Ureter (tissue), 1 donor: ENCODE results near the gene VEGFD. TPM values are rescaled to one million over a fixed set of nuclear protein-coding genes. Genes with fewer than 3 reads are reported as not detected.

Source experiments
- DNase-seq: peaks from one replicate; pipeline ENCODE4 v3.0.0-alpha.2; 2020; ENCODE audit warnings: low spot score
- total RNA-seq: library from RNA; stranded (reverse); gene quantifications from one replicate; pipeline ENCODE4 v1.2.4, GENCODE V29; 2023
- donor health status: DM: yes; HTN: yes; CAD: no.

VEGFD gene
- total RNA-seq, 1 donor from 2014 or later, result 4.1 TPM

DNA sequence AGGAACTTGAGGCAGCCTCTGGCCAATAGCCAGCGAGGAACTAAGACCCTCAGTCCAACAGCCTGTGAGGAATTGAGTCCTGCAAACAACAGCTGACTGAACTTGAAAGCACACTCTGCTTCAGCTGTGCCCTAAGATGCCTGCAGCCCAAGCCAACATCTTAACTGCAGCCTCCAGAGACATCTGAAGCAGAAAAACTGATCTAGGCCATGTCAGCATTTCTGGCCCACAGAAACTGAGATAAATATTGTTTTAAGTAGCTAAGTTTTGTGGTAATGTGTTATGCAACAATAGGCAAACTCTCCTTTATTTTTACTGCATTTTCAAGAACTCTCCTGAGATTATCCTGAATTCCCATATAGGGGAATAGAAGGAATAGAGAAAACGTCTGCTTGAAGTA lies 24.5 kb downstream of the VEGFD start:
- DNase-seq, result no peak

DNA sequence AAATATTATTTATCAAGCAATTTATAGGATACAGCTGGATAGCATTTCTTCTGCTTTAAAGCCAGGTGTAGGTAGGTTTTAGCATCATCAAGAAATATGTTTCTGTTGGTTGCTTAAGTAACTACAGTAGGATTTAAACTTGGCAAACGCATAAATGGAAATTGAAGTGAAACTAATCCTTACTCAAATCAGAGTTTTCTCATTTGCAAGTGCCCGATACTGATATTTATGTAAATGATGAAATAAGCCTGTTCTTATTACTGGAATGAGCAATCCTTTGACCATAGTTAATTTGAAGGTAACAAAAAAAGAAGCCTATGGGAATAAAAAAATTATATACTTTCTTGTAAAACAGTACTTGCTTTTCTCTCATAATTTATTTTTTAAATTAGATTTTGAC lies 25.7 kb downstream of the VEGFD start:
- no peak for DNase-seq

DNA sequence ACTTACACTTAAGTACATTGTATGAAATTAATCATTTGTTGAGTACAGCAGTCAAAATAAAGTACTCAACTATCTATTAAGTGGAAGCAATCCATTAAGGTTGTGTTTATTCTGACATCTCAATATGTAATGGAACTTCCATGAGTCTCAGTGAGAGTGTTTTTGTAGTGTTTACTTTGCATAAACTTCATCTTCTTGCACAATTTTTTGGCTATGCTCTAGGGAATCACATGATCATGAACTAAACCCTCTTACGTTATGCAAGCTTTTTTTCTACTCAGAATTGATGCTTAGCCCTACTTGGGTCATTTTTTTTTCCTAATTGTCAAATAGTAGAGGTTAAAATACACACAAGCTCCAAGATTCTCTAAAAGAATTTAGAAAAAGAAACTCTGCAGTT lies 27.8 kb downstream of the VEGFD start:
- no peak for DNase-seq

DNA sequence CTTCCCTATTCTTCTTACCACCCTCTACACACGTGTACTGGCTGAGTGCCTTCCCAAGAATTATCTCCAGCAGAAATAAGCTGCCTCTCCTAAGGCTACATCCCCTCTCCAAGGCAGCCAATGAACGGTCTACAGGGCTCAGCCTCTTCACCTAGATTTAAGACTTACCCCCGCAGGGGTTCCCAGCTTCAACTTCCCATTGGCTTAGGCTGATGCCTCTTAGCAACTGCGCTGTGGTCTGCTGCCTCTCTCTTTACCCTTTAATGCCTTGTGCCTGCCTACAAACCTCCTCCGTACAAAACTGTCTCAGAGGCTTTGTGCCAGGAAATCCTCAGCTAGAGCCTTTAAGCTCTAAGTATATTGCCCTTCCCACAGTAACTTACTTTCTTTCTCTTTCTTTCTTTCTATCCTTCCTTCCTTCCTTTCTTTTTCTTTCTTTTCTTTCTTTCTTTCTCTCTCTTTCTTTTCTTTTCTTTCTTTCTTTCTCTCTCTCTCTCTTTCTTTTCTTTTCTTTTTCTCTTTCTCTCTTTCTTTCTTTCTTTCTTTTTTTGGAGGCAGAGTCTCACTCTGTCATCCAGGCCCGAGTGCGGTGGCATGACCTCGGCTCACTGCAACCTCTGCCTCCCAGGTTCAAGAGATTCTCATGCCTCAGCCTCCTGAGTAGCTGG lies 33.8 kb downstream of the VEGFD start:
- DNase-seq, result no peak

DNA sequence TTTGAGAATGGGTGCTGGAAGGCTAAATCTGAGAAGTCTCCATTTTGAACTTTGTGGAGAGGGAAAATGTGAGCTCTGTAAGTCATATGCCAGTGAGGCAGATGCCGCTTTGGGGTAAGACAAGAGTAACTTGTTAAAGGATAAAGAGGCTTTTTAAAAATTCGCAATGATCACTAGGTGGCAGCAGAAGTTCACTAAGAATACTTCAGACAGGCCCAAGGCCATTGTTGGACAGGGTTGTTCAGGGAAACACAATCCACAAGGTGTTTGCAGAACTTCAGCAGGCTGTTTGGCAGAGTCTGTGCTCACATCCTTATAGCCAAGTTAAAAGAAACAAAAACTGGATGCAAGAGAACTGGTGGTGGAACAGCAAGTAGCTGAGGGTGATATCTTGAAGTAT lies 35.2 kb downstream of the VEGFD start:
- DNase-seq, result peak; percentile 46

DNA sequence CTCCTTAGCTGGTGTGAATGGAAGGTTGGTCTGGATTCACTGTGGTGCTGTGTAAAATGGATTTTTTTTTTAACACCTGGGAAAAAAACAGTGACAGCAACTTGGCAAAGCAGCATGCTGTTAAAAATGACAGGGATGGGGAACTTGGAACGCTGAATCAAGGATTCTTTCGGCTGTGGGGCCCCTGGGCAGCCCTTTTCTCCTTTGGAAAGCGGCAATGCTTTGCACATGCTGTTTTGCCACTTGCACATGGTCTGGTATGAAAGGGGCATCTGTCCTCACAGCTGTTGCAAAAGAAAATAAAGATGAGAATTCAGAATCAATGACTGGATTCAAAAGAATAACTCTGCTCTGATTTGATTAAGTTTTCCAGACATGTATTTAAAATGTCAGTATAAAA lies 38.2 kb downstream of the VEGFD start:
- no peak for DNase-seq

DNA sequence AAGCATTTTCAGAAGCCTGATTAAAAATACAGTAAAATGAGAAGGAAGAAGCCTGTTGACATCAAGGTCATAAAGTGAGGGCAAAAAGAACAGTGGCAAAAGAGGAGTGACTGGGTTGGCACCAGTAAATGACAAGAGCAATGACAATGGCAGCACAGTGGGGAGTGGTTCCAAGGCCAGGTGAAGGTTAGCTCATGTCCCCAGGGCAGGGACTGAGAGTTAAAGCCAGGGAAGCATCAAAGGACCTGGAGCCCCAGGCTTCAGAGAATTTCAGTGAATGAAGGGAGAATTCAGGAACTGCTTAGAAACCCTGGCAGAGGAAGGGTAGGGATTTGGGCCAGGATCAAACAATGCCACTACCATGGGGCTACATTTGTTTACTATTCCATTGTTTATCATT lies 40.1 kb downstream of the VEGFD start:
- no peak for DNase-seq

DNA sequence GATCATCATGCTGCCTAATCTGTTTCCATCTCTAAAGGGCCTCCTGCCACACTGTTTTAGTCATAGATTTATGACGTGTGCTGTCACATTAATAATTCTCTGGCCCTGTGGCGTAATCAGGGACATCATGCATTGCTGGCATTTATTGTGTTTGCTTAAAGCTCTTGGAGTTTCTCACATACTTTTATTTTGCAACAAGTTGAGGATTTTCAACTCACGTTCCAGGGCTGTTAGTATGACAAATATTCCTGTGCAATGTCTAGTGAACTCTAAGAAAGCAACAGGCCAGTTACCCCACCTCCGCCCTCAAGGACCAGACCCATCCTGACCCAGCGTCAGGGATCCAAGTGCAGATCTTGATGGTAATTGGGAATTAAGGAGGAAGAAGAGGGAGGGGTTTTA lies 41.1 kb downstream of the VEGFD start:
- no peak for DNase-seq

DNA sequence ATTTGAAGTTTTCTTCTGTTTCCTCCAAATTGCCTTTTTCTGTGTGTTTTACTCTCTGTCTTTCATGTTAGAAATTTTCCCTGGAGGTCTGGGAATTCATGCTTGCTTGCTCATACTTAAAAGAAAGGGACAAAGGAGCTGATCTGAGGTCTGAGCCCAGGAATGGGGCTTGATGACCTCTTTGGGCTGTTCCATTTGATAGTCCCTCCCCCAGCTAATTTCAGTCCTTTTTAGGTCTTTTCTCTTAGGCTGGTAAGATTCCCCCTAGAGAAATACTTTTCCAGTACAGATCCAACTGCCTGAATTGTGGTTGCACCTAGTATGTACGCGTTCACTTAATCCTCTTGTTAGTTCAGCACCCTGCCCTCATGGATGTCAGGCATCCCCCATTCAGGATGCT lies 43.3 kb downstream of the VEGFD start:
- no peak for DNase-seq

DNA sequence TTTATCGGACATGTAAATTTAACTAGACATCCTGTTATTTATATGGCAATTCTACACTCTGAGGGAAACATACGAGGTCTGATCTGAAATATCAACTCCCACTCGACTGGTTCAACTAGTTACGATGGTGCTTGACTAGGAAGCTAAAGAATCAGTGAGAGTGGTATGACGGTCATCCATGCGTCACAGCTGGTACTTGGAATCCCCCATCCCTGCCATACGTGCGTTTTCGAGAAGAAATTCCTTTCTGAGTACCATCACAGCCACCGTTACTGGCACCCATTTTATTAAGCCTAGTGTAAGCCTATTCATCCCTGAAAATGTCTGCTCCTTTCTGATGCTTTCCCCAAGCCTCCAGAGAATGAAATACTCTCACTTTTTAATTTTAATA lies 48.2 kb downstream of the VEGFD start:
- DNase-seq, result no peak

DNA sequence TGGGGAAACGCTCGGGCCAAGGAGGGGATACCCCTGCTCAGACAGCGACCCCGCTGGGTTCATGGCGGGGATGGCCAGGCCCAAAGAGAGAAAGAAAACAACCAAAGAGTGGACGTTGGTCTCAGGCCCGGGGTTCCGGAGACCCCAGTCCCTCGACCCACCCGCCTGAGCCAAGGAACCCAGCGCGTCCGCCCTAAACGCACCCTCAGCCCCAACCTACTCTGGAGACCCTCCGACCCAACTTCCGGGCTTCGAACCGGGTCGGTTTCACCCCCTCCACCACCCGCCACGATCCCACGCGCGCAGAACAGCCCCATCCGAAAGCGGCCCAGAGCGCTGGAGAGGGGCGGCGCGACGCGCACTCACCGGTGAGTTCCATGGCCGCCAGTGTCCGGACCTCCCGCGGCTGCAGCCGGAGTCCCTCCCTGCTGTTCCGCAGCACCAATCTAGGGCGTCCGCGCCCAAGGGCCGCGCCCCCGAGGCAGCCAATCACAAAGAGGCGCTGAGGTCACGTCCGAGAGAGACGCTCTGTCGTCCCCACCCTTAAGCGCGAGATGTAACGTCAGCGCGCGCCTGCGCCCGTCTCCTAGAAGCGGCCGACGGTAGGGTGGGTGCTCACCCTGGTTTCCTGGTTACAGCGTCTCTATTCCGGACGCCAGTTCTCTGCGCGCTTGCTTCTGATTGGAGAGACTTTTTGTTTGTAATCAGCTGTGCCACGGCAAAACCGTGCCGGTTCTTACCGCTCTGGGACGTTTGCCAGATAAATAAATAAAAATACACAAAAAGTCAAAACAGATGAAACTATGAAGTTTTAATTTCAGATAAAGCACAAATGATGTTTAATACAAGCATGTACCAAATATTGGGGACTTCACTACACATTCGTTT lies 48.8 kb downstream of the VEGFD start, which contains the start of gene PIGA:
TSS of gene PIGA (minus strand) at position 389 of the 888 bp plus-strand sequence. CDS start 3,593 bp downstream, outside the sequence.
- peak; percentile 95 for DNase-seq

DNA sequence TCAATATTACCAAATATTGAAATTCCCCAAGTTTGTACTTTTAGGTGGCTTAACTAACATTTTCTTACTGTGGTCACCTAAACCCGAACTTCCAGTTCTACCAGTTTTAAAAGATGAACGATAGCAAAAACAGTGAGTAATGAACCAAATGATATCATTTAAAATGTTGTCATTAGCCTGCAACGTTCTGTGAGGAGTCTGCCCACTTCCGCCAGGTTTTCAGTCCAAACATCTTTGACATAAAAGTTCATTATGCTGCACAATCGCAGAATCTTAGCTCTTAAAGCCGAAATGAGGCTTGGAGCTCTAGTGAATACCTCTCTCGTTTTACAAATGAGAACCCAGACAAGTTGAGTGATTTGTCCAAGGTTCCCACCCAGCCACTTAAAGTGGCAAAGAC lies 49.7 kb downstream of the VEGFD start:
- no peak for DNase-seq

DNA sequence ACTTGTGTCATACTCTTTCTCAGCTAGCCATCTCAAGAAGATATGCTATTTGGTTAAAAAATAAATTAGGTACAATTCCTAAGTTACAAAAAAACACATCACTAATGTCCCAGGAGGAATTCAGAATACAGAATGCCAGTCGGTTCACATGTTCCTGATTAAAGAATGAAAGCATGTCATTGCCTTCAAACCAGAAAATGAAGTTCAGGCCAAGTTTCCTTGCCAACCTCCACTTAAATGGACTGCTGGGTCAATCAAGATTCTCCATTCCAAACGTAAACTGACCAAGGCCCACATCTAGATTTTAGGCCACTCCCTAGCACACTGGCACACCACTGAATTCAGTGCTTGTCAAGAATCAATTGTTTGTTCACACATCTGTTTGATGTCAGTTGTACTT lies 55.4 kb downstream of the VEGFD start:
- DNase-seq, result no peak

DNA sequence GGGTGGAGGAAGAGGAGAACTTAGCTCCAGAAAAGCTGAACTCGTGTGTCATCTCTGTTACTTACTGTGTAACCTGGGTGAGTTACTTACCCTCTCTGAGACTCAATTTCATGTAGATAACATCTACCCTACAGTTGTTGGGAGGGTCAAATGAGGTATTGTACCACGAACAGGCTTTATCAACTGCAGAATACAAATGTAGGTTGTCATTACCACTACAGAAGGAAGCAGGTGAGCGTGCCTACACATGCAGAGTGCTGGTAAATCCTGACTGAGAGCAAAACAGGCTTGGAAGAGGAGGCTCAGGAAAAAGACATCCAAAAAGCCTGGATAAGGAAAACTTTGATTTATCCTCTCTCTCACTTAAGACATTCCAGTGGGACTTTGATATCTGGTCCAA lies 56.1 kb downstream of the VEGFD start:
- no peak for DNase-seq

DNA sequence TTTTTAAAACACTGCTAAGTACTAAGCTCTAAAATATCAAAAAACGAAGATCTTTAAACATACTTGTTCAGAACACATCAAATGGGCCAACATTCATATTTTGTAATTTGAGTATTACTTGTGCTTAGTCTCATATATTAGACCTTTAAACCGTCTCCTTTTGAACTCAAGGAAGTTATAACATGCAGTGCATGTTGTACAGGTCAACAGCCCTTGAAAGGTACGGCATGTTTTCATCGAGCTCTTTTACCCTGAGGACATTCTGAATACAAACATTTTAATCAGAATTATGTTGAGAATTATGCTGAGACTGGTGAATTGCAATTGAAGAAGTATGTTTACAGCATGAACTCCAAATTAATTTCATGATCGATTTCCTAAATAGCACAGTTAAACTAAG lies 61.7 kb downstream of the VEGFD start:
- DNase-seq, result no peak

DNA sequence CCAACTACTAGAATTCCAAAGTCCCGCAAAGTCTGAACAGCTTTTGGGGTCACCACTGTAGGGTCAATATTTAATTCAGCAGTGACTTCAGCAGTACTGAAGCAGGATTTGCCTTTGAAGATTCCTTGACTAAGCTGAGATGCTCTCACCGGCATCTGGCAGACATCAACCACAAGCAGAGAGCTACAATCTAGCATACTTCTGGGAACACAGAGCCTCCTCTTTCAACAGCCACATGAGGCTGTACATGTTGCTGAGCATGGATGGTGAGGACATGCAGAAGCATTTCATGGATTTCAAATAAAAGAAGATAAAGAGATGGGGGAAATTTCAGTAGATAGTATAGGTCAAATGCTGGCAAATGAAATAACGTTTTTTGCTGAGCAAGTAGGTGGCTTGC lies 62.1 kb downstream of the VEGFD start:
- no peak for DNase-seq

DNA sequence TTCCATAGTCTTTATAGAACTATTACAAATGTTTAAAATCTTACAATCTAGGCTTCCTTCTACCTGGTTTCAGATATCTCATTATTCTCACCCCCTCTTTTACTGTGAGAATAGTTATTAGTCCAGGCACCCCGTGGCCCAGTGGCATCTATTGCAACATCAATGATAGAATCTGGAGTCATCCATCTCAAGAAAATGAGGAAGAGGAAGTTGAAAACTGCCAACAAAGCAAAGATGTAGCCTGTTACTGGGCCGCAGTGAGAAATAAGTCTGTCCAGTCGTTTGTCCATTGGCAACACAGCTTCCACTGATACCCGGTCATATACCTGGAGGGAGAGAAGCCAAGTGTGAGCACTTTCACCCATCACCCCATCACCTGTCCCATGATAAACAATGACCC lies 62.8 kb downstream of the VEGFD start:
- DNase-seq, result no peak

DNA sequence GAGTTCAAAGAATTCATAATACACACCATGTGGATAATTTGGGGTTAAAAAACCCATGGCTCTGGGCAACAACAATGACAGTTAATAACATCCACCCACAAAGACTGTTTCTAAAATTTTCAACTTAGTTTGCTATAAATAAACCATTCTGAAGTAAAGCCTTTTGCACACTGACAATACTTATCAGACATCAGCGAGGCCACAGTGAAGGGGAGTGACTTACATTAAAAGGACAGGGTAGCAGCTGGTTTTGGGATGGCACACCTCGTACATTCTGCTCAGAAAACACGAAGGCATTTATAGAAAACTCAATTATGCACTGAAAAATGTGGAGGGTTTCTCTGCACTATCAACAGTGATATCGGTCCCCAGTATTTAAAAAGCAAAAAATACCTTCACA lies 63.9 kb downstream of the VEGFD start:
- DNase-seq, result no peak

DNA sequence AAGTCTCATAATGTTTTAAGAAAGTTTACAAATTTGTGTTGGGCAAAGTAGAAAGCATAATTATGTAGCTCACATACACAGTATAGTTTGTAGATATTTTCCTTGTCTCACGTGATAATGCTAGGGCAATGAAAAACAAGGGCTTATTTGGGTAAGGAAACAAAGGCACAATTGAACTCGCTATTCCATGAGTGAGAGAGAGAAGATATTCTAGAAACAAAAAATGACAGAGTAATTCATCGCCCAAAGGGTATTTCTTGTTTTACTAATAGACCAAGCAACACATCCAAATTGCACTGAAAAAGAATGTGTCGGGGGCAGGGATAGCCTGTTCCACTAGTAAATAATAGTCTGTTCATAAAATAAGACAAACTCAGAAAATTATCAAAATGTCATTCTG lies 65.1 kb downstream of the VEGFD start:
- no peak for DNase-seq

DNA sequence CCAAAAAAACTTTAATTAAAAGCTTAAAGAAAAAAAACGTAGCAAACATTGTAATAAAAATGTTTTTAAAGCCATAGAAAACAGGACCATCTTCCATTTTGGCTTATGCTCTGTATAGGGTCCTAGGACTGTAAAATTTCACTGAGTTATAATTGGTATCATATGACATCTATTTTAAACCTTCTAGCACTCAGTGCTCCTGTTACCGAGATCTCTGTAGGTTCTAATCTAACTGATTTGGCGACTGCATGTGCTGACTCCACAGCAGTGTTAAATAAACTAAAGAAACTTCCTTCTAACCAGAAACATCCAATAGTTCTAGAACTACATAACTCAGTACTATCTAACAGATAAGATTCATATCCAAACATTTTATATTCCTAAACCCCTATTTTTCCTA lies 68.7 kb downstream of the VEGFD start, which contains the start of gene ASB11:
TSS of gene ASB11 (minus strand) at position 132 of the 400 bp plus-strand sequence. CDS start at position 97, 35 bp downstream.
- no peak for DNase-seq

DNA sequence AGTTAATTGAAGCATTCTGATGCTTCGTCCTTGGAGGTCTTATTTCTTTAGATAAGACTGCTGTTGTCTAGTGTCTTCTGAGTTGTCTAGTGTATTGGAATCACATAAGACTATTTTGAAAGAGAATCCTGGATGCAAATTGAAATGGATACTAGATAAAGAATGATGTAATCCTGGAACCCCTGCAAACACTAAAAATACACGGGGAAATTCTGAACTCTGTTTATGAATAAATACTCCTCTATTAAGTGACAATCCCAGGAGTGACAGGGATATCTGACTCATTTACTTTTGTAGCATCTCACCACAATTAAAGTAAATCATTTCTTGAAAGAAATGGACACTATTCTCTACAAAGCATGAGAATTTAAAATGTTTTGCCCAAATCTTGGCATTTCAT lies 69.7 kb downstream of the VEGFD start:
- no peak for DNase-seq

DNA sequence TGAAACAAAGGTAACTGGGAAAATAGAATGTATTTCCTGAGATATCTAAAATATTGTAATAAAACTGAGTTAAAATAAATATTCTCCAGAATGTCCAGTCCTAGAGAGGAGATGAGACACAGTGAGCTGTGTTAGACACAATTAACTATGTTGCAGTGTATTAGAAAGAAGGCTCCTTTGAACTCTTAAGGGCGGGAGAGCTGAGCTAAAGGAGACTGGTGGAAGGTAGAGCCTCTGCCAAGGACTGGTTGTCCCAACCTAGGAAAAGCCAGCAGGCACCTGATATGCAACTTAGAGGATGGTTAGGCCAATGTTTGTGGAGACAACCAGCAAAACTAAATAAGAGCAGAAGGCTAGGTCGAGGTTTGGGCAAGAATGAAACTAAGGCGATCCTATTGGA lies 73.1 kb downstream of the VEGFD start:
- DNase-seq, result no peak

DNA sequence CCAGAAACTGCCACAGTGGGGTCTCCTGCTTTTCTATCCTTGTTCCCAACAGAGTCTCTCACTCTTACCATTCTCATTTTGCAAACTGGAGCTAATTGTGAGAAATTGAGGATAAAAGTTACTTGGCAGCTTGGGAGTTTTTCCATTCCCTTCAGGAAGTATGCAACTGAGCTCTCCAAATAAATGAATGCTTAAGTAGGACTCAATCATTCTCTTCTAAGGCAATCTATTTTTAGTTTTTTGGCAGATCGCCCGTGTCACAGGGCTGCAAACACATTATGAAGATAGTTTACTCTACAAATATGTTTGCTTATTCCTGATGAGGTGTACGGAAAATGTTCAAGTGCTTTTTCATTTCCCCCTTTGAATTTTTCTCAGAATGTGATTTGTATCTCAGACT lies 74.1 kb downstream of the VEGFD start:
- DNase-seq, result peak; percentile 53
